ENCODE data around the gene RPE.

DNA sequence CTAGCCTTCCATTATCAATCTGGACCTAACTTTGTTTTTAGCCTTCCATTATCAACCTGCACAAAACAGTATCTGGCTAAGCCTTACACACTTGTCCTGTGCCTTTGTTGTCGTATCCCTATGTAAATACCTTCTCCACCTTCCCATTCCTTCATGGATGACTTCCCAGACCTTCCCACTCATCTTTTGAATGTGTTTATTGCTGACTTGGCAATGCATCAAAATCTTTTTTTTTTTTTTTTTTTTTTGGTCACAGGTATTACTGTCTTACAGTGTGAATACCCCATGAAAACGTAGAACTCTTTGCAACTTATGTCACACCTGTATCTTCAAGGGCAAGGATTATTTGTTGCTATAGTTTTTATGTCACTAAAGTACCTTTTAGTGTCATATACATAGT is 25.7 kb downstream of the RPE start:
- no peak for TF ChIP-seq EP300 (IDR thresholded peaks at IDR 0.05; ENCODE audit: borderline replicate concordance in 1 of 2, control insufficient read depth in 1 of 2, low read depth in 2 of 2, low read length in 2 of 2)
- TF ChIP-seq, protein P1, sequence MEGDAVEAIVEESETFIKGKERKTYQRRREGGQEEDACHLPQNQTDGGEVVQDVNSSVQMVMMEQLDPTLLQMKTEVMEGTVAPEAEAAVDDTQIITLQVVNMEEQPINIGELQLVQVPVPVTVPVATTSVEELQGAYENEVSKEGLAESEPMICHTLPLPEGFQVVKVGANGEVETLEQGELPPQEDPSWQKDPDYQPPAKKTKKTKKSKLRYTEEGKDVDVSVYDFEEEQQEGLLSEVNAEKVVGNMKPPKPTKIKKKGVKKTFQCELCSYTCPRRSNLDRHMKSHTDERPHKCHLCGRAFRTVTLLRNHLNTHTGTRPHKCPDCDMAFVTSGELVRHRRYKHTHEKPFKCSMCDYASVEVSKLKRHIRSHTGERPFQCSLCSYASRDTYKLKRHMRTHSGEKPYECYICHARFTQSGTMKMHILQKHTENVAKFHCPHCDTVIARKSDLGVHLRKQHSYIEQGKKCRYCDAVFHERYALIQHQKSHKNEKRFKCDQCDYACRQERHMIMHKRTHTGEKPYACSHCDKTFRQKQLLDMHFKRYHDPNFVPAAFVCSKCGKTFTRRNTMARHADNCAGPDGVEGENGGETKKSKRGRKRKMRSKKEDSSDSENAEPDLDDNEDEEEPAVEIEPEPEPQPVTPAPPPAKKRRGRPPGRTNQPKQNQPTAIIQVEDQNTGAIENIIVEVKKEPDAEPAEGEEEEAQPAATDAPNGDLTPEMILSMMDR (IDR thresholded peaks at IDR 0.05 in 2 of 3, conservative IDR thresholded peaks at IDR 0.05 in 1 of 3; ENCODE audit: control insufficient read depth in 2 of 3, extremely low read depth in 1 of 3, insufficient read depth in 1 of 3, low read depth in 3 of 3, low read length in 3 of 3): no peak
- TF ChIP-seq ZNF274 (IDR thresholded peaks at IDR 0.05; ENCODE audit: insufficient read depth, insufficient read length): no peak
- TF ChIP-seq, protein P2, sequence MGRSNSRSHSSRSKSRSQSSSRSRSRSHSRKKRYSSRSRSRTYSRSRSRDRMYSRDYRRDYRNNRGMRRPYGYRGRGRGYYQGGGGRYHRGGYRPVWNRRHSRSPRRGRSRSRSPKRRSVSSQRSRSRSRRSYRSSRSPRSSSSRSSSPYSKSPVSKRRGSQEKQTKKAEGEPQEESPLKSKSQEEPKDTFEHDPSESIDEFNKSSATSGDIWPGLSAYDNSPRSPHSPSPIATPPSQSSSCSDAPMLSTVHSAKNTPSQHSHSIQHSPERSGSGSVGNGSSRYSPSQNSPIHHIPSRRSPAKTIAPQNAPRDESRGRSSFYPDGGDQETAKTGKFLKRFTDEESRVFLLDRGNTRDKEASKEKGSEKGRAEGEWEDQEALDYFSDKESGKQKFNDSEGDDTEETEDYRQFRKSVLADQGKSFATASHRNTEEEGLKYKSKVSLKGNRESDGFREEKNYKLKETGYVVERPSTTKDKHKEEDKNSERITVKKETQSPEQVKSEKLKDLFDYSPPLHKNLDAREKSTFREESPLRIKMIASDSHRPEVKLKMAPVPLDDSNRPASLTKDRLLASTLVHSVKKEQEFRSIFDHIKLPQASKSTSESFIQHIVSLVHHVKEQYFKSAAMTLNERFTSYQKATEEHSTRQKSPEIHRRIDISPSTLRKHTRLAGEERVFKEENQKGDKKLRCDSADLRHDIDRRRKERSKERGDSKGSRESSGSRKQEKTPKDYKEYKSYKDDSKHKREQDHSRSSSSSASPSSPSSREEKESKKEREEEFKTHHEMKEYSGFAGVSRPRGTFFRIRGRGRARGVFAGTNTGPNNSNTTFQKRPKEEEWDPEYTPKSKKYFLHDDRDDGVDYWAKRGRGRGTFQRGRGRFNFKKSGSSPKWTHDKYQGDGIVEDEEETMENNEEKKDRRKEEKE (IDR thresholded peaks at IDR 0.05): no peak
- TF ChIP-seq JUND (IDR thresholded peaks at IDR 0.05; ENCODE audit: low read depth, low read length): no peak
- no peak for TF ChIP-seq FOS (IDR thresholded peaks at IDR 0.05; ENCODE audit: borderline replicate concordance, extremely low read depth, insufficient read length)
- TF ChIP-seq CBFB (IDR thresholded peaks at IDR 0.05; ENCODE audit: low read depth): no peak
- no peak for TF ChIP-seq POLR2A (IDR thresholded peaks at IDR 0.05; ENCODE audit: low read depth, low read length)
- TF ChIP-seq POLR2AphosphoS5 (IDR thresholded peaks at IDR 0.05; ENCODE audit: low read length): no peak
- no peak for TF ChIP-seq SIN3A (IDR thresholded peaks at IDR 0.05; ENCODE audit: low read depth, low read length)
- TF ChIP-seq NFIC (IDR thresholded peaks at IDR 0.05; ENCODE audit: low read depth, low read length): no peak

Measured in GM12878 (cell line).